NCI-H128 (cell line): ENCODE measurements around the gene LMAN2.
"Not testable (repeated sequence)": the region's sequence is repeated elsewhere in the genome, so short reads cannot be mapped to it uniquely, and the experiment has no call there.

Source experiments
- DNase-seq: peaks from one replicate; lab custom pipeline; 2025; ENCODE audit not compliant: unreplicated experiment; lab: John Stamatoyannopoulos, UW

The LMAN2 gene

DNA sequence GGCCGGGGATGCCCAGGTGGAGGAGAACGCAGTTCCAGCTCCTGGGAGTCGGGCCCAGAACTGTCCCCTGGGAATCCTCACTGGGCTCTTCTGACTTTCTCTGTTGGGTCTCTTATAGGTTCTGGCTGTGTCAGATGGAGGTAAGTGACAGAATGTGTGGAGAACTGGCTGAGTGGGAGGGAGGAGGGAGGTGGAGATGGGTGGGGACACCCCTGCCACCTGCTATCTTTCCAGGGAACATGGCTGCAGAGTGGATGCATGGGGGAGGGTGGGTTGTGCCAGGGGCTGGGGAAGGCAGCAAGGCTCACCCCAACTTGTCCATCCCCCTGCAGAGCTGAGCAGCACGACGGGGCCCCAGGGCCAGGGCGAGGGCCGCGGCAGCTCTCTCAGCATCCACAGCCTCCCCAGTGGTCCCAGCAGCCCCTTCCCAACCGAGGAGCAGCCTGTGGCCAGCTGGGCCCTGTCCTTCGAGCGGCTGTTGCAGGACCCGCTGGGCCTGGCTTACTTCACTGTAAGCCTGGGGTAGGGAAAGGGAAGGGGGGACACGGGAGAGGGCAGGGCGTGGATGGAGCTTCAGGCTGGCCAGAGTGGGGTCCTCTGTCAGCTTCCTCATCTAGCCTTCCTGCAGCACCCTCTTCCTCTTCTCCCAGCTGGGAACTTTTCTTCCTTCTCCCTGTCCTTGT lies 14.5 kb upstream of the LMAN2 start:
- DNase-seq, result no peak

DNA sequence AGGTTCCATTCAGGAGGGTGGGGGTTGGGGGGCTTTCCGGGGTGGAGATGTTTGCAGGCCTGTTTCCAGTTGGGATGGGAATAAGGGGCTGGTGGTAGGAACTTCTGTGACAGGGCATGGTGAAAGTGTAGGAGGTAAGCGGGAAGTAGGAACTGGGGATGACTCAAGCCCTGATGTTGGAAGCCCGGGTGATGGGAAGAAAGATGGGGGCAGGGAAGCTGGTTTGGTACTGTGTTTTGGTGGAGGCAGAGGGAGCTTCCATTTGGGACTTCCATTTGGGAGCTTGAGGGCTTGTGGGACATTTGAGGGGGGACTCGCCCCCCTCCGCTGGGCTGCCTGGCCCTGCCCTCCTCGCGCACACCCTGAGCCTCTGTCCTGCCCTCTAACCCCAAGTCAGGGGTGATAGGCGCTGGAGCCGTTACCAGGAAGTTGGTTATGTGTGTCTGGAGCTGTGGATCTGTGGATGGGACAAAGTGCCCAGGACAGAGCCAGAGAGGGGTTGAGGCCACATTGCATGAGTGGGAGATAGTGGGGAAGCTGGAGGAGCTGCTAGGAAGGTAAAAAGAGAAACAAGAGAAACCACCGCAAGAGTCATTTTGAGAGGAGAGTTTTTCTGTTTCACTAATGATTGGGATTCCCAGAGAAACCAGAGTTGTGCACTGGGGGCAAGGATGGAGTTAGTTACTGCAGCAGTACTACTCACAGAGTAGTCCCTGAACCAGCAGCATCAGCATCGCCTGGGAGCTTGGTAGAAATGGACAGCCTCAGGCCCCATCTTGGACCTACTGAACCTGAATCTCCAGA lies 12.9 kb upstream of the LMAN2 start:
- DNase-seq, result no peak

DNA sequence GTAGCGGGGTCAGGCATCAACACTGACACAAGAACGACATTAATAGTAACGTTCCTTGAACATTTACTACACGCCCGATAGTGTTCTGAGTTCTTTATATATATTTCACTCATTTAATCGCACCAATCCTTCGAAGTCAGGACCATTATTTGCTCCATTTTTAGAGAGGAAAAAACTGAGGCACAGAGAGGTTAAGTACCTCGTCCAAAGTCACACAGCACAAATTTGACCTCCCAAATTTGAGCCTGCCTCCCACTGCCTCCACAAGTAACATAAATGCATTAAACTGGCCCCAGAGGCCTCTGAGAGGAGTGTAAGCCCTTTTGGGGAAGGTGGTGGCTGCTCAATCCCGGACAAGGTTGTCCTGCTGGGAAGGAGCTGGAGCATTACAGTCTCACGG lies 12.1 kb upstream of the LMAN2 start:
- no peak for DNase-seq

DNA sequence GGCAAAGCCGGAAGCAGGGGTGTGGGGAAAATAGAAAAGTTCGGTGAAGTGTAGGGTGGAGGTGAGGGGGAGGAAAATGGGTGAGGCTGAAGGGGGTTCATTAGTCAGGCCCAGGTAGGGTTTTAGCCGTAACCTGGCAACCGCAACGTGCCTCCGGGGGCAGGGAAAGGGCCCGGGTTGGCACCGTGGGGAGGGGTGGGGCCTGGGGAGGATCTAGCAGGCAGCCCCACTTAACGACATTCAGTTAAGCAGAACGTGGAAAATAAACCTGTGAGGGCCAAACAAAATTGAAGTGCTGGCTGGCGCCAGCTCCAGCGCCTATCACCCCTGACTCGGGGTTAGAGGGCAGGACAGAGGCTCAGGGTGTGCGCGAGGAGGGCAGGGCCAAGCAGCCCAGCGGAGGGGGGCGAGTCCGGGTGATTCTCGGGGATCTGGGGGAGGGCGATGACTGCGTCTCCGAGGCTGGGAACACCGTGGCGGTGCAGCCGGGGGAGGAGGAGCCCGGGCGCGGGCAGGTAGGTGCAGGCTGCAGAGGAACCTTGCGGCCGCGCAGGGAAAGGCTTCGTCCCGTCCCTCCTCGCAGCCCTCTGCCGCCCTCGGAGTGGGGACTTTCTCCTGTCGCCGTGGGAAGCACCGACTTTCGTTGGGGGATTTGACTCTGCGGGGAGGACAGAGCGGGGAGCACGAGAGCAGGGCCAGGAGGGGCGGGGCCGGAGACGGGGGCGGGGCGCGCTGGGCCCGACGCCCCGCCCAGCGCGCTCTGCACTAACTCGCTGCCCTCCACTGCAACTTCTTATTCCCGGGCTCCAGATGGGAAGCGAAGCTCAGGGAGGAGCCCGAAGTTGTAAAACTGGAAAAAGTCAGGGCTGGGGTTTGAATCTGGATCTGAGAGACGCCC lies 11.4 kb upstream of the LMAN2 start:
- peak; percentile 8 for DNase-seq

DNA sequence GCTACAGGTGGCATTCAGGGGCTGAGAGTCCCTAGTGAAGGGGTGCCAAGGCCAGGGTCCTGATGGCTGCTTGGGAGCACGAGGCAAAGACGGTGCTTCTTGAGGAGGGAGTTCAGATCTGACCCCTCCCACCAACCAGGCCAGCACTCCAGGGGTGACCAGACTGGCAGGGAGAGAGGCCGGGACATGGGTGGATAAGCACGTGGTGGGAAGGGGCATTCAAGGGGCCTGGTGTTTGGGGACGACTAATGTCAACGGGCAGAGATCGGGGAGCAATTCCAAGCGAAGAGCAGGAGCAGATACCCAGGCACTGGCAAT lies 10.8 kb upstream of the LMAN2 start:
- no peak for DNase-seq

DNA sequence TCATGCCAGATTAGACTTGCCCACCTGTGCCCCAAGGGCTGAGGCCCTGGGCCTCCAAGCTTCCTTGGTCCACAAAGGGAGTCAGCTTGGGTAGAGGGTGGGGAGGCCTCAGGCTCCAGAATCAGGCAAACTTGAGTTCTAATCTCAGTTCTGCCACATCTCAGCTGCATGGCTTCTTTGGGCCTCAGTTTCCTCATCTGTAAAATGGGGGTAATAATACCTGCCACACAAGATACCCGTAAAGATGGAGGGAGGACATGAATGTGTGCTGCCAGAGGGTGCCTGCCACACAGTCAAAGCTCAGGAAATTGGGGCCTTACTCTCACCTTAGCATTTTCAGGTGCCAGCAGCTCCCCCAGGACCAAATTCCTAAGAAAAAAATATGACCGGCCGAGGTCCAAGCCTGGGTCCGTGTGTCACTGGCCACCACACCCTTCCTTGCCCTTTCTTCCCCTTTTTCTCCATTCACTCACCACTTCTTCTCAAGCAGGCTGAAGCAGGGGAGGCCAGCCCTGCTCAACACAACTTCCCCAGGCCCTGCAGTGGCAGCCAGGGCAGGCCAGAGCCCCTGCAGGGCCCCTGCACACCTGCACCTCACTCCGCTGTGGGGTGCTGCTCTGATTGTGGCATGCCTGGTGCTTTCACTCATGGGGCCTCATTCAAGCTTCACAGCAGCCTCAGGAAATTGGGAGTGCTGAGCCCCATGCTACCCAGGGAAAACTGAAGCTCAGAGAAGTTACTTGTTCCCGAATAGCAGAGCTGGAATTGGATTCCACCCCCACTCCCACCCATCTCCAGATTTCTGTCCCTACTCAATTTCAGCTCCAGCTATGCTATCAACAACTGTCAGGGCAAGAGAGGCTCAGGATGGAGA lies 10.2 kb upstream of the LMAN2 start:
- DNase-seq, result no peak

DNA sequence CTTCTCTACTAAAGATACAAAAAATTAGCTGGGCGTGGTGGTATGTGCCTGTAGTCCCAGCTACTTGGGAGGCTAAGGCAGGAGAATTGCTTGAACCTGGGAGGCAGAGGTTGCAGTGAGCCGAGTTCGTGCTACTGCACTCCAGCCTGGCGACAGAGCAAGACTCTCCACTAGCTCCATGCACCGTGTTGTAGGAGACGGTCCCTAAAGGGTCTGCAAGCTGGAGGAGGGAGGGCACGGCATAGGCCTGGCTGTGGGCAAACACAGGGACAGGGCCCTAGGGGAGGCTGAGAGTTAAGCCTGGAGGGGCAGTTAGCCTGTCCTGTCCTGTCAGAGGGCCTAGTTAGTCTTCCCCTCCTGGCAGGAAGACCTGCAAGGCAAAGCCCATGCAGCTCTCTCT lies 9.3 kb upstream of the LMAN2 start:
- DNase-seq, result not testable (repeated sequence)

DNA sequence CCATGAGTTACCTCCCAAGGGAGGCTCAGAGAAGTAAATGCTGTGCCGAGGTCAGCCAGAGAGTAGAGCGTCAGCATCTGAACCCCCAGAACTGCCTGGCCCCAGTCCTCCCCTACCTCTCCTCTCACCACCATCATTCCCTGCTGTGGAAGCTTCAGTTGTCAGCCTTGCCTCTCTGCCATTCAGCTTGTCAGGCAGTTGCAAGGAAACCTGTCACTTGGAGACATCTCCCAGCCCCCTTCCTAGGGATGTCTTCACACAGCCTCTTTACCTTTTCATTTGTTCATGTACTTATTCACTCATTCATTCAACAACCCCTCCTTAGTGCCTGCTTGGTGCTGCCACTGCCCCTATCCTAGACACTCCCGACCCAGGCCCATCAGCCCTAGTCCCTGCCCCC lies 8.4 kb upstream of the LMAN2 start:
- DNase-seq, result no peak

DNA sequence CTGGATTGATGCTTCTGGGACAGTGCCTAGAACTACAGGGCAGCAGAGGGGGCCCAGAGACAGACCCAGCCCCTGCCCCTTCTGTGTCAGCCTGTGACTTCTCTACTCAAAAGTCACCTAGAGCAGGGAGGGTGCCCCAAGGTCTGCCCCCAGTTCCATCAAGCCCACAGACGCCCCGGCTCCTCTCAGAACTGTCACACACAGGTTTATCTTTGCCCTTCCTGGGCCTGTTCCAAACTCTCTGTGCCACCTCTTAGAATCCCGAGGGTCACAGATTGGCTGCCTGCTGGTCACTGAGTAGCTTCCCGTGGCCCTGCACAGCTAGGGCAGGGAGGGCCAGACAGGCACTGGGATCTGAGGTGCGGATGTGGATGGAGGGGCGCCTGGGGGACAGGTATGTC lies 8.0 kb upstream of the LMAN2 start:
- no peak for DNase-seq

DNA sequence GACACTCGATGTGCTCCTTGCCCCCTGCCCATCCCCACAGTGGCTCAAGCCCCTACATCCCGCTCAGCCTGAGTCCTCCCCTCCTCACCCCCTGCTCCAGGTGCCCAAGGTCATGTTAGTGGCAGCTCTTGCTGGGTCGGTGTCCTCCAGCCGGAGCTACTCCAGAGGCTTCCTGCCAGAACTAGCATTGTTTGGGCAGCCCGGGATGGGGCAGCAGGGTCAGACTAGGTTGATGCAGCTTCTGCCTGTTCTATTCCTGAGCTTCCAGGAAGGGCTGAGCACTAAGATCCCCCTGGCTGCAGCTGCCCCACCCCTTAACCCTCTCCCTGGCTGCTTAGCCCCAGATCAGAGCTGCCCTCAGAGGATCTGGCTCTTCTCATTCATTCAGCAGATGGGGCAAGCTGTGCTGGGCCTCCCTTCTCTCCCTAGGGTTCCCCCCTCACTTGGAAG lies 6.9 kb upstream of the LMAN2 start:
- no peak for DNase-seq

DNA sequence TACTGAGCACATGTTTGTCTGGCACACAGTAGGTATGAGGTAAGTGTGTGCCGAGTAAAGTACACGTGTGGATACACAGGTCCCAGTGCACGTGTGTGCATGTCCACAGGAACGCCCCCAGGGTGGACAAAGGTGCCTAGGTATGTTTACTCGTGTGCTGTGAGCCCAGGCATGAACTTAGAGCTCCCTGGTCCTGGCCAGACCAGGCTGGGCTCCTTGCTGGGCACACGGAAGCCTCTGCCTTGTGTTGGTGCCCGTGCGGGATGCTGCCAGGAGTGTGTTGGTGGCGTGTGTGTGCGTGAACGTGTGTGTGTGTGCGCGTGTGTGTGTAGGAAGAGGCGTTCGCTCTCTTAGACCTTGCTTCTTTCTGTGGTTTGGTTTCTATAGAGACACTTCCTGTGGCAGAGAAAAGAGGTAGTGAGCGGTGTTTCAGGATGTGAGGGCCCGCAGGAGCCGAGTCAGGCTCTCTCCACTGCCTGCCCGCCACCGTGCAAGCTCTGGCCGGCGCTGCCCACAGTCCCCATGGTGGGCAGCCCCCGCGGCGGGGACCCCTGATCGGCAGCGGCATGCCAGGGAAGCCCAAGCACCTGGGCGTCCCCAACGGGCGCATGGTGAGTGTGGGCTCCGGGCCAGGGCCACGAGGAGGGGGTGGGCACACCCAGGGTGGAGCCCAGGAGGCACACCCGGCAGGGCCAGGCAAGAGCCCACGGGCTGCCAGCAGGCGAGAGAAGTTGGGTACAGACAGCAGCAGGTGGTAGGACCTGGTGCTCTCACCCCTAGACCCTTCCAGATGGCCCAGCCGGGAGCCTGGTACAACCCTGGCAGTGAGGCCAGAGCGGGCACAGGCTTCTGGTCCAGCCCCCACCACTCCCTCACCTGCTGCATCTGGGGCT lies 6.2 kb upstream of the LMAN2 start, which contains the start of gene RGS14:
RGS14 (plus strand) TSS at position 466 of the 893 bp plus-strand sequence; CDS start at position 567, 101 bp downstream.
- DNase-seq, result no peak

DNA sequence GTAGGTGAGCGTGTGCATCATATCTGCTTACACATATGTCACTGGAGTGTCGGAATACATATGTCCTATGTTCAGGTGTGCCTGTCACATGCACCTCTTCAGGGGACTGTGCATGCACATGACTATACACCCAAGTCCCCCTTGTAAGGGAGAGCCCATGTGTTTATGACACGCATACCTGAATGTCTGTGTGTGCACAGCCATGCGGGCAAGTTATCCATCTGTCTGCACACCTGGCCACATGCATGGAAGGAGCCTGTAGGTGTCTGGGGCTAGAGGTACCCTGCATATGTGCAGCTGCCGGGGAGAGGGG lies 5.6 kb upstream of the LMAN2 start:
- DNase-seq, result no peak

DNA sequence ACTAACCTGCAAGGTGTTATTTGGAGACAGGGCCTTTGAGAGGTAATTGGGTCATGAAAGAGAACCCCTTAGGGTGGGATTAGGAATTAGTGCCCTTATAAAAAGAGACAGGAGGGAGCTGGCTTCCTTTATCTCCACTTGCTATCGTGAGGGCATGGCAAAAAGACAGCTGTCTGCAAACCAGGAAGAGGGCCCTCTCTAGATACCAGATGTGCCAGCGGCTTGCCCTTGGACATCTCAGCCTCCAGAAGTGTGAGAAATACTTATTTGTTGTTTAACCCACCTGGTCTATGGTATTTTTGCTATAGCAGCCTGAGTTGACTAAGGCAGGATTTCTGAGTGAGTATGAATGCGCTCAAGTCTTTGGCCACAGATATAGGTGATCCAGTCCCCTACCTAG lies 5.3 kb upstream of the LMAN2 start:
- no peak for DNase-seq

DNA sequence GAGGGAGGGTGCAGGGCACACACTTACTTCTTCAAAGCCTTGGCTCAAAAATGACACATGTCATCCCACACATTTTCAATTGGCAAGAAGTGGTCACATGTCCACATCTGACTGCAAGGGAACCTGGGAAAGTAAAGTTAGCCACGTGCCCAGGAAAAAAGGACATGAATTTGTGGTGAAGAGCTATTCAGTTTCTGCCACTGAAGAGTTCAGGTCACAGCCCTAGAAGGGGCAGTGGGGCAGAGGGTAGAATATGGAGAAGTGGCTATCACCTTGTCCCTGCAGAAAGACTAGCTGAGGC lies 4.3 kb upstream of the LMAN2 start:
- DNase-seq, result no peak

DNA sequence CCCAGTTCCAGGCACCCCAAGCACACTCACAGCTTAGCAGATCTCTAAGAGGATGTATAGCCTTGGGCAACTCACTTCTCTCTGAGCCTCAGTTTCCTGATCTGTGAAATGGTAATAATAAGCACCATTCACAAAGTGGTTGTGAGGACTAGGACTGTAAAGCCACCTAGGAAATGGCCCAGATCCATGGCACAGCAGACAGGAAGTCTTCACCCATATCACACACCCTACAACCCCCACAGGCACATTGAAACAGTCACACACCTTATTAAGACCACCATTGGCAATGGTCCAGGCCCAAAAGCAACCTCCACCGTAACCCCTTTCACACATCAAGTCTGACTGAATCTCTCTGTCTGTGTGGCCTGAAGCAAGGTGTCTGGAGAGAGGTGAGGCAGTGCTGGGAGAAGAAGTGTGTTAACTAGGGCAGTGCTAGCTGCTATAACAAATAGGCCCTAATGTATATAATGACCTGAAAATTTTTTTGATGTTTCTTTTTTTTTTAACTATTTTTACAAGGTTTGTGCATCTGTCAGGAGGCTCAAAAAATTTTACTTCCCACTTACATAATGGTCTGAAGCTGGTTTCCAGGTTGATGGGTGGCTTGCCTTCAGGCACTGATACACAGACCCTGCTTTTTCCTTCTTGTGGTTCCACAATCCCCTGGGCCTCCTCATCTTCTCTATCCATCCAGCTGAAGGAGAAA lies 3.8 kb upstream of the LMAN2 start:
- DNase-seq, result no peak

DNA sequence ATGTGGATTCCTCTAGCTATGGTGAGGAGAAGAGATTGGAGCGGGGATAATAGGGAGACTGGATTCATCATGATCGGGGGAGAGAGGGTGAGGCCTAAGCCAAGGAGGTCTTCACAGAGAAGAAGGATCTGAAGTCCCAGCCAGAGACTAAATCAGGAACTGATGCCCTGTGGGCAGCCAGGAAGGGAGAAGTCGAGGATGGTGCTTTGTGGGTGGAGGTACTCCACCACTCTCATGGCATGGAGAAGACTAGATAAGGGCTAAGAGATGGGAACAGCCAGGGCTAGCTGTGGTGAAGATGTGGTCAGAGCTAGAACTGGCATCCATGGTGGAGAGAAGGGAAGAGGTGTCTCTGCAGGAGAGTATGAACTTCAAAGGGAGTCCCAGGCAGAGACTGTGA lies 3.2 kb upstream of the LMAN2 start:
- no peak for DNase-seq

DNA sequence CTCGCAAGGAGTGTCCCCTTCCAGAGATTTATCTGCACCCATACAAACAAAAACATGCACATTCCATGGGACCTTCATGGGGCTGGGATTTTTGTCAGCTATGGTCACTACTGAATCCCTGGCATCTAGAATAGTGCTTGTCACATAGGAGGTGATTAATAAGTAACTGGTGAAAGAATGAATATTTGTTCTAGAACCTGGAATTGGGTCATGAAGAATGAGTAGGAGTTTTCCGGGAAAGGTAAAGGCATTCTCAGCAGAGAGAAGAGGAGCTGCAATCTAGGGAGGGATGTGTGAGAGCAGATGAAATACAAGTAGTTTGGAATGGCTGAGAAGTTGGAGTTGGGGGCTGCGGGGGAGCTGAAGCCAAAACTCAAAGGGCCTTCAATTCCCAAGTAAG lies 2.8 kb upstream of the LMAN2 start:
- DNase-seq, result no peak

DNA sequence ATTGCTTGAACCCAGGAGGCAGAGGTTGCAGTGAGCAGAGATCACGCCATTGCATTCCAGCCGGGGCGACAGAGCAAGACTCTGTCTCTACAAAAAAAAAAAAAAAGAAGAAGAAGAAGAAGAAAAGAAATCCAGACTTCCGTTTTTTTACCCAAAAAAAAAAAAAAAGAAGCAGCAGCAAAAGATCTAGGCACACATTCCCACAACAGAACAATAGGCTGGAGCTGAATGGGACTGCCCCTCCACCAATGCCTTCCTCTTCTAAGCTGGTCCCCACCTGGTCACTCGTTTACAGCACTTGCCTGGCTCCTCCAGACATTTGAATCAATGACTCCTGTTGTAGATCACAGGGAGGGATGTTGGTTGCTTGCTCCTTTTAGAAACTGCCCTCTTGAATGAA lies 1.6 kb upstream of the LMAN2 start:
- DNase-seq, result no peak

DNA sequence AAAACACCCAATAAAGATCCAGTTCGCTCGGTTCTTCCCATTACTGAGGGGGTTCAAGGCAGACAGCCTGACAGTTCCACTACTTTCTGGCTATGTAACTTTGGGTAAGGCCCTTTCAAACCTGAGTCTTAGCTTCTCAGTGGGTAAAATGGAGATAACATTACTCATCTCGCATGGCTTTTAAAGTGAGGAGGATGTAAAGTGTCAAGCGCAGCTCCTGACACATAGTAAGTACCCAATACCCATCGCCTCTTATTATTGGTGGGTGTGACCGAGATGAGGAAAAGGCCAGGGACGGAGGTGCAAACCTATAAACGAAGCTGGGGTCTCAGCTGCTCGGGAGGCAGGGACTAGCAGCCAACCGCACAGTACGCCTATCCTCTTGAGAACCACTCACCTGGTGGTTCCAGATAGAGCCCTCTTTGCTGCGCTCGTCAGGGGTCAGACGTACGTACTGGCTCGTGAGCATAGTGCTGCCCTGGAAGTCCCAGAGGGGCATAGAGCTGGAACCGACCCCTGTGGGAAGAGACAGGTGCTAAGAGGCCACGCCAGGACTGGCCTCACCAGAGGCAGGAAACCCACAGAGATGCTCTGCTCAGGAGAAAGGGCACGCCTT lies 584 bp downstream of the LMAN2 start:
- no peak for DNase-seq
